ENCODE measurements around the gene PRMT7.

The PRMT7 gene

GRCh38 chr16:68379472-68380347 is 68.9 kb downstream of the PRMT7 start:
- H3K4me3 ChIP-seq (ENCODE audit: insufficient read depth, low read depth, low read length, poor library complexity, severe bottlenecking) = no peak overlapping the region
- H3K9me3 ChIP-seq (ENCODE audit: control insufficient read depth, low read length) = no peaks in the 10 kb centered on the region
- no peaks in the 10 kb centered on the region for H3K27me3 ChIP-seq (replicated peaks; ENCODE audit: control insufficient read depth, insufficient read depth, low read length, poor library complexity, severe bottlenecking)
- DNase-seq = no peak
- H3K27ac ChIP-seq (ENCODE audit: insufficient read depth, low read length, poor library complexity, severe bottlenecking) = no peak overlapping the region
- H3K4me1 ChIP-seq (ENCODE audit: control insufficient read depth, insufficient read depth, low read length, poor library complexity, severe bottlenecking) = peaks cover 8% of the 10 kb centered on the region
- no peaks in the 10 kb centered on the region for H3K36me3 ChIP-seq (ENCODE audit: control insufficient read depth, insufficient read depth, low read length)

- no peaks in the 10 kb centered on the region for H3K27me3 ChIP-seq (replicated peaks; ENCODE audit: control insufficient read depth, insufficient read depth, low read length, poor library complexity, severe bottlenecking)
- DNase-seq = no peak
- H3K4me3 ChIP-seq (ENCODE audit: insufficient read depth, low read depth, low read length, poor library complexity, severe bottlenecking) = no peak overlapping the region
- H3K4me1 ChIP-seq (ENCODE audit: control insufficient read depth, insufficient read depth, low read length, poor library complexity, severe bottlenecking) = peaks cover 8% of the 10 kb centered on the region
- no peaks in the 10 kb centered on the region for H3K36me3 ChIP-seq (ENCODE audit: control insufficient read depth, insufficient read depth, low read length)
- no peak overlapping the region for H3K27ac ChIP-seq (ENCODE audit: insufficient read depth, low read length, poor library complexity, severe bottlenecking)
- H3K9me3 ChIP-seq (ENCODE audit: control insufficient read depth, low read length) = no peaks in the 10 kb centered on the region
Observed at GRCh38 chr16:68380348-68380670, 69.5 kb downstream of the PRMT7 start.

- no peaks in the 10 kb centered on the region for H3K9me3 ChIP-seq (ENCODE audit: control insufficient read depth, low read length)
- no peak for DNase-seq
- no peak overlapping the region for H3K27ac ChIP-seq (ENCODE audit: insufficient read depth, low read length, poor library complexity, severe bottlenecking)
- no peaks in the 10 kb centered on the region for H3K27me3 ChIP-seq (replicated peaks; ENCODE audit: control insufficient read depth, insufficient read depth, low read length, poor library complexity, severe bottlenecking)
- peaks cover 8% of the 10 kb centered on the region for H3K4me1 ChIP-seq (ENCODE audit: control insufficient read depth, insufficient read depth, low read length, poor library complexity, severe bottlenecking)
- H3K4me3 ChIP-seq (ENCODE audit: insufficient read depth, low read depth, low read length, poor library complexity, severe bottlenecking) = no peak overlapping the region
- H3K36me3 ChIP-seq (ENCODE audit: control insufficient read depth, insufficient read depth, low read length) = no peaks in the 10 kb centered on the region
Observed at GRCh38 chr16:68380676-68381362, 70.0 kb downstream of the PRMT7 start.

- Histone ChIP-seq H3K4me1 (ENCODE audit: control insufficient read depth, insufficient read depth, low read length, poor library complexity, severe bottlenecking) (peaks cover 8% of the 10 kb centered on the region), H3K4me3 (ENCODE audit: insufficient read depth, low read depth, low read length, poor library complexity, severe bottlenecking) (no peak overlapping the region), H3K27ac (ENCODE audit: insufficient read depth, low read length, poor library complexity, severe bottlenecking) (no peak overlapping the region), H3K9me3 (ENCODE audit: control insufficient read depth, low read length) (no peaks in the 10 kb centered on the region), H3K36me3 (ENCODE audit: control insufficient read depth, insufficient read depth, low read length) (no peaks in the 10 kb centered on the region), H3K27me3 (replicated peaks; ENCODE audit: control insufficient read depth, insufficient read depth, low read length, poor library complexity, severe bottlenecking) (no peaks in the 10 kb centered on the region)
- DNase-seq = no peak
Observed at GRCh38 chr16:68381363-68381724, 70.5 kb downstream of the PRMT7 start.

GRCh38 chr16:68382296-68382718 is 71.5 kb downstream of the PRMT7 start:
- no peaks in the 10 kb centered on the region for H3K36me3 ChIP-seq (ENCODE audit: control insufficient read depth, insufficient read depth, low read length)
- no peaks in the 10 kb centered on the region for H3K9me3 ChIP-seq (ENCODE audit: control insufficient read depth, low read length)
- DNase-seq = no peak
- H3K4me1 ChIP-seq (ENCODE audit: control insufficient read depth, insufficient read depth, low read length, poor library complexity, severe bottlenecking) = peaks cover 8% of the 10 kb centered on the region
- no peak overlapping the region for H3K27ac ChIP-seq (ENCODE audit: insufficient read depth, low read length, poor library complexity, severe bottlenecking)
- H3K4me3 ChIP-seq (ENCODE audit: insufficient read depth, low read depth, low read length, poor library complexity, severe bottlenecking) = no peak overlapping the region
- no peaks in the 10 kb centered on the region for H3K27me3 ChIP-seq (replicated peaks; ENCODE audit: control insufficient read depth, insufficient read depth, low read length, poor library complexity, severe bottlenecking)

DNA sequence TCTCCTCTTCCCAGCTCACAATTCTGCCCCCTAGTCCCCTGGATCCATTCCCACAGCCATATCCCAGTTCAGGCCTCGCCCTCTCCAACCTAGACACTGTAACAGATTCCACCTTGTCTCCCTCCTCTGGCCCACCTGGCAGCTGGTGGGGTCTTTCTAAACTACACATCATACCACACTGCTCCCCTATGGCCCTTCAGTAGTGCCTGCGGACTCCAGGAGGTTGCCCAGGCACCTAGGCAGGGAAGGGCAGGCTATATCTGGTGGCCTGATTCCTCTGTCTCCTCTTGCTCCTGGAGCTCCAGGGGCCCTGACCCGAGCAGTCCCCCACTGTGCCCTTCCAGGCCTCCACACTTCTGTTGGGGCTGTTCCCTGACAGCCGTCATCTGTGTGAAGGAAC is 73.0 kb downstream of the PRMT7 start:
- no peaks in the 10 kb centered on the region for H3K36me3 ChIP-seq (ENCODE audit: control insufficient read depth, insufficient read depth, low read length)
- H3K4me1 ChIP-seq (ENCODE audit: control insufficient read depth, insufficient read depth, low read length, poor library complexity, severe bottlenecking) = peaks cover 8% of the 10 kb centered on the region
- H3K9me3 ChIP-seq (ENCODE audit: control insufficient read depth, low read length) = no peaks in the 10 kb centered on the region
- H3K27ac ChIP-seq (ENCODE audit: insufficient read depth, low read length, poor library complexity, severe bottlenecking) = no peak overlapping the region
- no peak for DNase-seq
- no peak overlapping the region for H3K4me3 ChIP-seq (ENCODE audit: insufficient read depth, low read depth, low read length, poor library complexity, severe bottlenecking)
- no peaks in the 10 kb centered on the region for H3K27me3 ChIP-seq (replicated peaks; ENCODE audit: control insufficient read depth, insufficient read depth, low read length, poor library complexity, severe bottlenecking)

DNA sequence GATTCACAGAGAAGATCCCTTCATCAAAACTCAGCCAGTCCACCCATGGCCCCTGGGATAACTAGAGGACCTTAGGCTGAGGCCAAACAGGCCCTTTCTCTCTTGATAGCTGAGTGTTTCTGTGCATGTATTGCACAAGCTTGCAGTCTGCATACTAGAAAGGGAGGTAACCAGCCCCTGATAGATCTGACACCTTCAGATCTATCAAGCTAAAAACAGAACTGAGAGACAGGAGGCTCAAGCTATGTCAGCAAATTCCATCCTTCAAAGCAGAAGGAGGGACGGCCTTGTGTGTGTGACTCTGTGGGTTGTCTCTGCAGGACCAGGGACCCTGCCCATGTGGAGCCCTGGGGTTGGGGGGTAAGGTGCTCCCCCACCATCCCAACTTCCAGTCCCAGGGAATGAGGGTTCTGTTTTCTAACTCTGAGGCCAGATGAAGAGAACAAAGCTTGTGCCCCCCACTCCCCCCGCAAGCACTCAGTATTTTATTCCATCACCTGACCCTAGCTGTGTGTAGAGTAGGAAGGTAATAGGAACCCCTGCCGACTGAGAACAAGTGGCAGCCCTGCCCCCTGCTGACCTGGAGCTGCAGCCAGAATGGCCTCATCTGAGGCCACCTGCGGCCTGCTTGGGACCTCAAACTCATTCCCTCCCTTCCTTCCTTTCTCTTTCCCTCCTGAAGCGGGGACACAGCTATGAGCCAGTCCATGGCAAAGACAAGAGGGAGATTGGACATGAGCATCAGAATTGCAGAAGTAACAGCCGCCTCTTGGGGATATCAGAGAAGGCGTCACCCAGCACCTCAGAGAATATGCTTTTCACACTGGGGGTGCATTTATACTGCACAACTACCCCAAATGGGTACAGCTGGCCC is 73.7 kb downstream of the PRMT7 start:
- H3K9me3 ChIP-seq (ENCODE audit: control insufficient read depth, low read length) = no peaks in the 10 kb centered on the region
- no peaks in the 10 kb centered on the region for H3K36me3 ChIP-seq (ENCODE audit: control insufficient read depth, insufficient read depth, low read length)
- no peak overlapping the region for H3K4me3 ChIP-seq (ENCODE audit: insufficient read depth, low read depth, low read length, poor library complexity, severe bottlenecking)
- no peak overlapping the region for H3K27ac ChIP-seq (ENCODE audit: insufficient read depth, low read length, poor library complexity, severe bottlenecking)
- H3K27me3 ChIP-seq (replicated peaks; ENCODE audit: control insufficient read depth, insufficient read depth, low read length, poor library complexity, severe bottlenecking) = no peaks in the 10 kb centered on the region
- peaks cover 5% of the 10 kb centered on the region for H3K4me1 ChIP-seq (ENCODE audit: control insufficient read depth, insufficient read depth, low read length, poor library complexity, severe bottlenecking)
- no peak for DNase-seq

- Histone ChIP-seq H3K27ac (ENCODE audit: insufficient read depth, low read length, poor library complexity, severe bottlenecking) (no peak overlapping the region), H3K4me1 (ENCODE audit: control insufficient read depth, insufficient read depth, low read length, poor library complexity, severe bottlenecking) (no peaks in the 10 kb centered on the region), H3K9me3 (ENCODE audit: control insufficient read depth, low read length) (no peaks in the 10 kb centered on the region), H3K36me3 (ENCODE audit: control insufficient read depth, insufficient read depth, low read length) (no peaks in the 10 kb centered on the region), H3K27me3 (replicated peaks; ENCODE audit: control insufficient read depth, insufficient read depth, low read length, poor library complexity, severe bottlenecking) (no peaks in the 10 kb centered on the region), H3K4me3 (ENCODE audit: insufficient read depth, low read depth, low read length, poor library complexity, severe bottlenecking) (no peak overlapping the region)
- no peak for DNase-seq
Observed at GRCh38 chr16:68385371-68385770, 74.6 kb downstream of the PRMT7 start.

- DNase-seq = no peak
- Histone ChIP-seq H3K27me3 (replicated peaks; ENCODE audit: control insufficient read depth, insufficient read depth, low read length, poor library complexity, severe bottlenecking) (no peaks in the 10 kb centered on the region), H3K36me3 (ENCODE audit: control insufficient read depth, insufficient read depth, low read length) (no peaks in the 10 kb centered on the region), H3K9me3 (ENCODE audit: control insufficient read depth, low read length) (no peaks in the 10 kb centered on the region), H3K4me3 (ENCODE audit: insufficient read depth, low read depth, low read length, poor library complexity, severe bottlenecking) (no peak overlapping the region), H3K27ac (ENCODE audit: insufficient read depth, low read length, poor library complexity, severe bottlenecking) (no peak overlapping the region), H3K4me1 (ENCODE audit: control insufficient read depth, insufficient read depth, low read length, poor library complexity, severe bottlenecking) (no peaks in the 10 kb centered on the region)
Observed at GRCh38 chr16:68386628-68387027, 75.8 kb downstream of the PRMT7 start.

DNA sequence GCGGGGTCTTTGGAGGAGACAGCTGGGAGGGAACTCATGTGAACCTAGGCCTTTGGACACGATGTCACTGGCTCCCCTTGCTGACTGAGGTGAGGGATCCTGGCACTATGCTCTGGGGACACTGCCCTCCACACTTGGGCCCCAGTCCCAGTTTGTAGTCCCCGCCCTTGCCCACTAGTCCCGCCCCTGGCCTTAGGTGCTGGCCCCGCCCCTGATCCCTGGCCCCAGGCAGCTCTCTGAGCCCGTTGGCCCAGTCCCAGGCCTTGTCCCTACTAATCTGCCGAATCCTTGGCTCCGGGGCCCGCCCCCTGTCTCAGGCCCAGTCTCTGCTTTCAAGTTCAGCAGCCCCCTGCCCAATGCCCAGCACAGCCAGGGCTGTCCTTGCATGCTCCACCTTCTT is 76.5 kb downstream of the PRMT7 start:
- no peak for DNase-seq
- Histone ChIP-seq H3K9me3 (ENCODE audit: control insufficient read depth, low read length) (no peaks in the 10 kb centered on the region), H3K4me3 (ENCODE audit: insufficient read depth, low read depth, low read length, poor library complexity, severe bottlenecking) (no peak overlapping the region), H3K27ac (ENCODE audit: insufficient read depth, low read length, poor library complexity, severe bottlenecking) (no peak overlapping the region), H3K4me1 (ENCODE audit: control insufficient read depth, insufficient read depth, low read length, poor library complexity, severe bottlenecking) (no peaks in the 10 kb centered on the region), H3K36me3 (ENCODE audit: control insufficient read depth, insufficient read depth, low read length) (no peaks in the 10 kb centered on the region), H3K27me3 (replicated peaks; ENCODE audit: control insufficient read depth, insufficient read depth, low read length, poor library complexity, severe bottlenecking) (no peaks in the 10 kb centered on the region)
